ENCODE results near the gene CHL1. TPM values are rescaled to one million over a fixed set of nuclear protein-coding genes. Genes with fewer than 3 reads are reported as not detected.

The CHL1 gene
- total RNA-seq, 1 experiment from 2014 or later: not detected

- ChIA-PET CTCF (no interaction called here), POLR2A (no interaction called here)
- intact Hi-C loops (cut with micrococcal nuclease; ENCODE audit: unreplicated experiment): no loop called here
- no peaks in the 10 kb centered on the region for H3K9me3 ChIP-seq
- no peak overlapping the region for H3K4me3 ChIP-seq (ENCODE audit: low read depth, low read length)
- TF ChIP-seq, protein P1, sequence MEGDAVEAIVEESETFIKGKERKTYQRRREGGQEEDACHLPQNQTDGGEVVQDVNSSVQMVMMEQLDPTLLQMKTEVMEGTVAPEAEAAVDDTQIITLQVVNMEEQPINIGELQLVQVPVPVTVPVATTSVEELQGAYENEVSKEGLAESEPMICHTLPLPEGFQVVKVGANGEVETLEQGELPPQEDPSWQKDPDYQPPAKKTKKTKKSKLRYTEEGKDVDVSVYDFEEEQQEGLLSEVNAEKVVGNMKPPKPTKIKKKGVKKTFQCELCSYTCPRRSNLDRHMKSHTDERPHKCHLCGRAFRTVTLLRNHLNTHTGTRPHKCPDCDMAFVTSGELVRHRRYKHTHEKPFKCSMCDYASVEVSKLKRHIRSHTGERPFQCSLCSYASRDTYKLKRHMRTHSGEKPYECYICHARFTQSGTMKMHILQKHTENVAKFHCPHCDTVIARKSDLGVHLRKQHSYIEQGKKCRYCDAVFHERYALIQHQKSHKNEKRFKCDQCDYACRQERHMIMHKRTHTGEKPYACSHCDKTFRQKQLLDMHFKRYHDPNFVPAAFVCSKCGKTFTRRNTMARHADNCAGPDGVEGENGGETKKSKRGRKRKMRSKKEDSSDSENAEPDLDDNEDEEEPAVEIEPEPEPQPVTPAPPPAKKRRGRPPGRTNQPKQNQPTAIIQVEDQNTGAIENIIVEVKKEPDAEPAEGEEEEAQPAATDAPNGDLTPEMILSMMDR (IDR thresholded peaks at IDR 0.05; ENCODE audit: insufficient read depth in 1 of 2, low read depth in 1 of 2, low read length in 1 of 2, severe bottlenecking in 1 of 2, unreplicated experiment in 1 of 2): no peak
- H3K36me3 ChIP-seq (ENCODE audit: control insufficient read depth, insufficient read depth, low read length): no peaks in the 10 kb centered on the region
- H3K4me1 ChIP-seq: no peaks in the 10 kb centered on the region
- Mint-ChIP-seq H3K36me3 (ENCODE audit: insufficient read depth, unreplicated experiment) (no peaks in the 10 kb centered on the region), H3K27ac (ENCODE audit: unreplicated experiment) (no peak overlapping the region), H3K27me3 (ENCODE audit: insufficient read depth, unreplicated experiment) (no peaks in the 10 kb centered on the region), H3K4me3 (ENCODE audit: unreplicated experiment) (no peak overlapping the region), H3K4me1 (ENCODE audit: low read depth, unreplicated experiment) (no peaks in the 10 kb centered on the region), H3K9me3 (ENCODE audit: unreplicated experiment) (no peaks in the 10 kb centered on the region)
- no peak for DNase-seq
- BruUV-seq (replicated peaks): no TSS peak
- no peaks in the 10 kb centered on the region for H3K27me3 ChIP-seq (replicated peaks; ENCODE audit: control insufficient read depth, insufficient read depth, low read length)
Observed at GRCh38 chr3:399647-400046, 203.1 kb downstream of the CHL1 start.

DNA sequence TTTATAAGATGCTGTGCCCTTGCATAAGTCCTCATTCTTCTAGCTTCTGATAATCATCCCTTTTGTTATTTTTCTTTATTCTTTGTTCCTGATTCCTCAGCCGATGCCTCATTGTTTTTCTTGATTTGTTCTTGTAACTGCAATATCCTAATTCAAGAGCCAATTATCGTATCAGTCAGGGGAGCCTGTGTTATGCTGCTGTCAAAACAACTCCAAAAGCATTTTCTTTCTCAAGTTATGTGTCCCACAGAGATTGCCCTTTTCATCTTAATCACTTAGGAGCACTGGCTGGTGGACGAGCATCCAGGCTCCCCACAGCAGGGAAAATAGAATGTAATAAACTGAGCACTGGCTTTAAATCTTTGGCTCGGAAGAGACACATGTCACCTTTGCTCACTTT, 207.3 kb downstream of the CHL1 start:
- no peaks in the 10 kb centered on the region for H3K9me3 Mint-ChIP-seq (ENCODE audit: unreplicated experiment)
- H3K27me3 Mint-ChIP-seq (ENCODE audit: insufficient read depth, unreplicated experiment): no peaks in the 10 kb centered on the region
- Histone ChIP-seq H3K4me1 (no peaks in the 10 kb centered on the region), H3K4me3 (ENCODE audit: low read depth, low read length) (no peak overlapping the region), H3K27me3 (replicated peaks; ENCODE audit: control insufficient read depth, insufficient read depth, low read length) (no peaks in the 10 kb centered on the region), H3K9me3 (no peaks in the 10 kb centered on the region), H3K36me3 (ENCODE audit: control insufficient read depth, insufficient read depth, low read length) (no peaks in the 10 kb centered on the region)
- H3K27ac Mint-ChIP-seq (ENCODE audit: unreplicated experiment): no peak overlapping the region
- TF ChIP-seq, protein P1 (IDR thresholded peaks at IDR 0.05; ENCODE audit: insufficient read depth in 1 of 2, low read depth in 1 of 2, low read length in 1 of 2, severe bottlenecking in 1 of 2, unreplicated experiment in 1 of 2): no peak
- no TSS peak for BruUV-seq (replicated peaks)
- CTCF ChIA-PET: no interaction called here
- intact Hi-C loops (cut with micrococcal nuclease; ENCODE audit: unreplicated experiment): no loop called here
- no peaks in the 10 kb centered on the region for H3K36me3 Mint-ChIP-seq (ENCODE audit: insufficient read depth, unreplicated experiment)
- no peaks in the 10 kb centered on the region for H3K4me1 Mint-ChIP-seq (ENCODE audit: low read depth, unreplicated experiment)
- POLR2A ChIA-PET: no interaction called here
- no peak for DNase-seq
- H3K4me3 Mint-ChIP-seq (ENCODE audit: unreplicated experiment): no peak overlapping the region

DNA sequence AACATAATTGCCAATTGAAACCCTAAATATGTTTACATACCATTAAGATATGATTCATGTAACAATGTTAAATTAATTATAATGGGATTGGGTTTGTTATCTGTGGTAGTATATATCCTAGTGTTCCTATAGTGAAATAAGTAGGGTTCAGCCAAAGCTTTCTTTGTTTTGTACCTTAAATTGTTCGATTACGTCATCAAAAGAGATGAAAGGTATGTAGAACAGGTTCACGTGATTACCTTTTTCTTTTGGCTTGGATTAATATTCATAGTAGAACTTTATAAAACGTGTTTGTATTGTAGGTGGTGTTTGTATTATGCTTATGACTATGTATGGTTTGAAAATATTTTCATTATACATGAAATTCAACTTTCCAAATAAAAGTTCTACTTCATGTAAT, 212.4 kb downstream of the CHL1 start:
- no peak overlapping the region for H3K4me3 Mint-ChIP-seq (ENCODE audit: unreplicated experiment)
- DNase-seq: no peak
- H3K27me3 Mint-ChIP-seq (ENCODE audit: insufficient read depth, unreplicated experiment): peaks cover 5% of the 10 kb centered on the region
- H3K27ac Mint-ChIP-seq (ENCODE audit: unreplicated experiment): no peak overlapping the region
- no TSS peak for BruUV-seq (replicated peaks)
- Histone ChIP-seq H3K4me1 (no peaks in the 10 kb centered on the region), H3K4me3 (ENCODE audit: low read depth, low read length) (no peak overlapping the region), H3K27me3 (replicated peaks; ENCODE audit: control insufficient read depth, insufficient read depth, low read length) (no peaks in the 10 kb centered on the region), H3K36me3 (ENCODE audit: control insufficient read depth, insufficient read depth, low read length) (no peaks in the 10 kb centered on the region), H3K9me3 (no peaks in the 10 kb centered on the region)
- intact Hi-C loops (cut with micrococcal nuclease; ENCODE audit: unreplicated experiment): no loop called here
- TF ChIP-seq, protein P1 (IDR thresholded peaks at IDR 0.05; ENCODE audit: insufficient read depth in 1 of 2, low read depth in 1 of 2, low read length in 1 of 2, severe bottlenecking in 1 of 2, unreplicated experiment in 1 of 2): no peak
- H3K36me3 Mint-ChIP-seq (ENCODE audit: insufficient read depth, unreplicated experiment): no peaks in the 10 kb centered on the region
- POLR2A ChIA-PET: no interaction called here
- no peaks in the 10 kb centered on the region for H3K4me1 Mint-ChIP-seq (ENCODE audit: low read depth, unreplicated experiment)
- H3K9me3 Mint-ChIP-seq (ENCODE audit: unreplicated experiment): no peaks in the 10 kb centered on the region
- CTCF ChIA-PET: no interaction called here
